ENCODE results near the gene METTL2B.
"Not testable (repeated sequence)": the region's sequence is repeated elsewhere in the genome, so short reads cannot be mapped to it uniquely, and the experiment has no call there.

GRCh38 chr7:128525584-128525983, 49.0 kb downstream of the METTL2B start:
- not testable (repeated sequence) for TF ChIP-seq SP1 (IDR thresholded peaks at IDR 0.05; ENCODE audit: low read depth, low read length); RFX5 (IDR thresholded peaks at IDR 0.05; ENCODE audit: borderline replicate concordance, low read depth, low read length); POLR2AphosphoS5 (IDR thresholded peaks at IDR 0.05; ENCODE audit: low read depth, low read length); CTCF (IDR thresholded peaks at IDR 0.05; ENCODE audit: control extremely low read depth in 1 of 3, insufficient read depth in 1 of 3, low read depth in 1 of 3, low read length in 3 of 3); POLR2A (IDR thresholded peaks at IDR 0.05; ENCODE audit: control extremely low read depth in 1 of 2, low read depth in 2 of 2, low read length in 2 of 2); SUZ12 (IDR thresholded peaks at IDR 0.05; ENCODE audit: low read length); EZH2 (IDR thresholded peaks at IDR 0.05; ENCODE audit: low read depth, low read length, severe bottlenecking); GABPA (IDR thresholded peaks at IDR 0.05; ENCODE audit: borderline replicate concordance, insufficient read depth, low read length); ZNF274 (IDR thresholded peaks at IDR 0.05; ENCODE audit: borderline replicate concordance, extremely low read depth, low read length); ATF3 (IDR thresholded peaks at IDR 0.05; ENCODE audit: insufficient read depth, low read depth, low read length); PHF8 (conservative IDR thresholded peaks at IDR 0.05; ENCODE audit: low read depth, low read length); CBX5 (IDR thresholded peaks at IDR 0.05; ENCODE audit: low read depth, low read length)
